Activated T-helper 1 cell treated with anti-CD3 and anti-CD28 coated beads, Interleukin-2, amount 50 U/mL, for 16 hours (primary cell): Measurements from ENCODE around the gene RAB33B.
A peak's percentile ranks its signal among the peaks of the same experiment; 100 is the strongest.
"Not testable (repeated sequence)": the region's sequence is repeated elsewhere in the genome, so short reads cannot be mapped to it uniquely, and the experiment has no call there.

Experiments
- DNase-seq, 2 donors: peaks; one replicate each; pipeline ENCODE4 v3.0.0-alpha.2; 2020; ENCODE audit warnings: low read depth in 1 of 2, low spot score in 1 of 2

RAB33B gene

GRCh38 chr4:139454111-139455045 lies at the start of gene RAB33B:
RAB33B (plus strand) TSS chr4:139454121; CDS start chr4:139454196, 75 bp downstream.
- no peak for DNase-seq

- no peak for DNase-seq
Observed at GRCh38 chr4:139410312-139410711, 43.6 kb upstream of the RAB33B start.

GRCh38 chr4:139414671-139415210 lies 39.2 kb upstream of the RAB33B start:
- not testable (repeated sequence) for DNase-seq

- no peak for DNase-seq
Observed at GRCh38 chr4:139416073-139416673, 37.7 kb upstream of the RAB33B start.

- DNase-seq = no peak
Observed at GRCh38 chr4:139419388-139419914, 34.5 kb upstream of the RAB33B start.

- DNase-seq = no peak
Observed at GRCh38 chr4:139420652-139421051, 33.3 kb upstream of the RAB33B start.

- DNase-seq = no peak
Observed at GRCh38 chr4:139436122-139436521, 17.8 kb upstream of the RAB33B start.

GRCh38 chr4:139438141-139438540 lies 15.8 kb upstream of the RAB33B start:
- DNase-seq = no peak

- no peak for DNase-seq
Observed at GRCh38 chr4:139441029-139441428, 12.9 kb upstream of the RAB33B start.

GRCh38 chr4:139443661-139444060 lies 10.3 kb upstream of the RAB33B start:
- DNase-seq = no peak

- not testable (repeated sequence) for DNase-seq
Observed at GRCh38 chr4:139444881-139445280, 9.0 kb upstream of the RAB33B start.

GRCh38 chr4:139447078-139447477 lies 6.8 kb upstream of the RAB33B start:
- DNase-seq = not testable (repeated sequence)

GRCh38 chr4:139450586-139450985 lies 3.3 kb upstream of the RAB33B start:
- DNase-seq = no peak

GRCh38 chr4:139451997-139452396 lies 1.9 kb upstream of the RAB33B start:
- DNase-seq = no peak

GRCh38 chr4:139453041-139453370 lies 915 bp upstream of the RAB33B start:
- peak in 1 of 2 donors; percentile 52 for DNase-seq

GRCh38 chr4:139453371-139454110 lies 380 bp upstream of the RAB33B start:
- DNase-seq = peak; percentile 91

- DNase-seq = no peak
Observed at GRCh38 chr4:139455126-139455538, 1.2 kb downstream of the RAB33B start.

- no peak for DNase-seq
Observed at GRCh38 chr4:139457318-139457717, 3.4 kb downstream of the RAB33B start.

- no peak for DNase-seq
Observed at GRCh38 chr4:139458543-139458942, 4.6 kb downstream of the RAB33B start.

GRCh38 chr4:139458999-139459398 lies 5.1 kb downstream of the RAB33B start:
- DNase-seq = no peak

GRCh38 chr4:139460565-139460964 lies 6.6 kb downstream of the RAB33B start:
- DNase-seq = no peak
